ENCODE results near the gene LTK. TPM values are rescaled to one million over a fixed set of nuclear protein-coding genes. Genes with fewer than 3 reads are reported as not detected.
A peak's percentile ranks its signal among the peaks of the same experiment; 100 is the strongest.

The LTK gene
- total RNA-seq, 1 donor, result not detected

- H3K27me3 ChIP-seq (ENCODE audit: insufficient read depth, low read length), result no peaks in the 10 kb centered on the region
- H2AFZ ChIP-seq (ENCODE audit: low read length), result no peak overlapping the region
- no peak overlapping the region for H3K4me2 ChIP-seq (ENCODE audit: insufficient read depth, low read length)
- no peaks in the 10 kb centered on the region for H3K4me1 ChIP-seq (ENCODE audit: insufficient read depth, low read length)
- no peaks in the 10 kb centered on the region for H3K9me3 ChIP-seq (ENCODE audit: low read depth, low read length)
- H3K27ac ChIP-seq (ENCODE audit: low read depth, low read length), result no peak overlapping the region
- H3K4me3 ChIP-seq (ENCODE audit: insufficient read depth, low read length), result no peak overlapping the region
- TF ChIP-seq, protein P1, sequence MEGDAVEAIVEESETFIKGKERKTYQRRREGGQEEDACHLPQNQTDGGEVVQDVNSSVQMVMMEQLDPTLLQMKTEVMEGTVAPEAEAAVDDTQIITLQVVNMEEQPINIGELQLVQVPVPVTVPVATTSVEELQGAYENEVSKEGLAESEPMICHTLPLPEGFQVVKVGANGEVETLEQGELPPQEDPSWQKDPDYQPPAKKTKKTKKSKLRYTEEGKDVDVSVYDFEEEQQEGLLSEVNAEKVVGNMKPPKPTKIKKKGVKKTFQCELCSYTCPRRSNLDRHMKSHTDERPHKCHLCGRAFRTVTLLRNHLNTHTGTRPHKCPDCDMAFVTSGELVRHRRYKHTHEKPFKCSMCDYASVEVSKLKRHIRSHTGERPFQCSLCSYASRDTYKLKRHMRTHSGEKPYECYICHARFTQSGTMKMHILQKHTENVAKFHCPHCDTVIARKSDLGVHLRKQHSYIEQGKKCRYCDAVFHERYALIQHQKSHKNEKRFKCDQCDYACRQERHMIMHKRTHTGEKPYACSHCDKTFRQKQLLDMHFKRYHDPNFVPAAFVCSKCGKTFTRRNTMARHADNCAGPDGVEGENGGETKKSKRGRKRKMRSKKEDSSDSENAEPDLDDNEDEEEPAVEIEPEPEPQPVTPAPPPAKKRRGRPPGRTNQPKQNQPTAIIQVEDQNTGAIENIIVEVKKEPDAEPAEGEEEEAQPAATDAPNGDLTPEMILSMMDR (IDR thresholded peaks at IDR 0.05; ENCODE audit: extremely low read depth, low read depth, low read length), result no peak
- H3K79me2 ChIP-seq (ENCODE audit: insufficient read depth, low read length), result no peaks in the 10 kb centered on the region
- H3K36me3 ChIP-seq (ENCODE audit: insufficient read depth, low read length), result peaks cover 35% of the 10 kb centered on the region
- peak; percentile 31 for DNase-seq (ENCODE audit: insufficient read length, low spot score, missing footprints)
- no peaks in the 10 kb centered on the region for H4K20me1 ChIP-seq (ENCODE audit: insufficient read depth, low read length)
Measured at GRCh38 chr15:41483115-41483514, 30.5 kb downstream of the LTK start.

- Histone ChIP-seq H3K4me1 (ENCODE audit: insufficient read depth, low read length) (peaks cover 3% of the 10 kb centered on the region), H3K4me3 (ENCODE audit: insufficient read depth, low read length) (no peak overlapping the region), H3K9me3 (ENCODE audit: low read depth, low read length) (no peaks in the 10 kb centered on the region), H4K20me1 (ENCODE audit: insufficient read depth, low read length) (no peaks in the 10 kb centered on the region), H2AFZ (ENCODE audit: low read length) (no peak overlapping the region), H3K36me3 (ENCODE audit: insufficient read depth, low read length) (peaks cover 40% of the 10 kb centered on the region), H3K27ac (ENCODE audit: low read depth, low read length) (no peak overlapping the region), H3K4me2 (ENCODE audit: insufficient read depth, low read length) (no peak overlapping the region), H3K79me2 (ENCODE audit: insufficient read depth, low read length) (no peaks in the 10 kb centered on the region), H3K27me3 (ENCODE audit: insufficient read depth, low read length) (no peaks in the 10 kb centered on the region)
- TF ChIP-seq, protein P1 (IDR thresholded peaks at IDR 0.05; ENCODE audit: extremely low read depth, low read depth, low read length), result no peak
- peak; percentile 64 for DNase-seq (ENCODE audit: insufficient read length, low spot score, missing footprints)
Measured at GRCh38 chr15:41482110-41482877, 31.3 kb downstream of the LTK start.

- H3K4me2 ChIP-seq (ENCODE audit: insufficient read depth, low read length), result no peak overlapping the region
- H3K36me3 ChIP-seq (ENCODE audit: insufficient read depth, low read length), result peaks cover 57% of the 10 kb centered on the region
- no peaks in the 10 kb centered on the region for H3K27me3 ChIP-seq (ENCODE audit: insufficient read depth, low read length)
- H3K4me3 ChIP-seq (ENCODE audit: insufficient read depth, low read length), result no peak overlapping the region
- H3K4me1 ChIP-seq (ENCODE audit: insufficient read depth, low read length), result peaks cover 6% of the 10 kb centered on the region
- no peak overlapping the region for H2AFZ ChIP-seq (ENCODE audit: low read length)
- no peaks in the 10 kb centered on the region for H3K79me2 ChIP-seq (ENCODE audit: insufficient read depth, low read length)
- H3K27ac ChIP-seq (ENCODE audit: low read depth, low read length), result no peak overlapping the region
- H4K20me1 ChIP-seq (ENCODE audit: insufficient read depth, low read length), result no peaks in the 10 kb centered on the region
- TF ChIP-seq, protein P1 (IDR thresholded peaks at IDR 0.05; ENCODE audit: extremely low read depth, low read depth, low read length), result no peak
- peak; percentile 11 for DNase-seq (ENCODE audit: insufficient read length, low spot score, missing footprints)
- no peaks in the 10 kb centered on the region for H3K9me3 ChIP-seq (ENCODE audit: low read depth, low read length)
Measured at GRCh38 chr15:41480396-41481140, 33.1 kb downstream of the LTK start.

DNA sequence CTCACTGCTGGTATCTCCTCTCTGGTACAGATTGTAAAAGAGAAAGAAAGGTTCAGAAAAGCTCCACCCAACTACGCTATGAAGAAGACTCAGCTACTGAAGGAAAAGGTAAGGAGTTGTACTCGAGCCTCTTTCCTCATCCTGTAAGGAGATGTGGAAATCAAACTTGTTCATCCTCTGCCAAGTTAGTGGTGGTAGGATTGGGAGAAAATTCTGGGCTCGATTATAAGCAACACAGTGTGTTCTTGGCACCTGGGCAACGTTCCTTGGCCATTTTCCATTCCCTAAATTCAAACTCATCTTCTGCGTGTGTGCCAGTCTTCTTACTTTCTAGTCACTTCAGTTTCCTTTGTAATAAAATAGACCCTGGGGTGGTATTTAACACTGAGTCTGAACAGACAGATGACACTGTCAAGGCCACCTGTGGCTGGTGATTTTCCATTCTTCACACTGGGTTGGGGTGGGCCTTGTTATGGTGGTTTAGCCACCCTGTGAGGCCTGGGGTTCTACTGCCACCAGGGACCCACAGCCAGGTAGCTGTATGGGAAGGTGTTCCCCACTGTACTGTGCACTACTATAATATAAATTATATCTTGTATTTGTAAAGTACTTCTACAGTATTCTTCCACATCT lies 37.1 kb downstream of the LTK start:
- H4K20me1 ChIP-seq (ENCODE audit: insufficient read depth, low read length), result no peaks in the 10 kb centered on the region
- peaks cover 6% of the 10 kb centered on the region for H3K4me1 ChIP-seq (ENCODE audit: insufficient read depth, low read length)
- H3K27ac ChIP-seq (ENCODE audit: low read depth, low read length), result no peak overlapping the region
- H3K27me3 ChIP-seq (ENCODE audit: insufficient read depth, low read length), result no peaks in the 10 kb centered on the region
- TF ChIP-seq, protein P1 (IDR thresholded peaks at IDR 0.05; ENCODE audit: extremely low read depth, low read depth, low read length), result no peak
- DNase-seq (ENCODE audit: insufficient read length, low spot score, missing footprints), result no peak
- no peaks in the 10 kb centered on the region for H3K9me3 ChIP-seq (ENCODE audit: low read depth, low read length)
- no peak overlapping the region for H3K4me2 ChIP-seq (ENCODE audit: insufficient read depth, low read length)
- H3K36me3 ChIP-seq (ENCODE audit: insufficient read depth, low read length), result peaks cover 74% of the 10 kb centered on the region
- no peaks in the 10 kb centered on the region for H3K79me2 ChIP-seq (ENCODE audit: insufficient read depth, low read length)
- no peak overlapping the region for H2AFZ ChIP-seq (ENCODE audit: low read length)
- no peak overlapping the region for H3K4me3 ChIP-seq (ENCODE audit: insufficient read depth, low read length)

Measured in osteoblast (primary cell).